Measurements from ENCODE around the gene SCUBE3. TPM values are rescaled to one million over a fixed set of nuclear protein-coding genes. Genes with fewer than 3 reads are reported as not detected.

The SCUBE3 gene
- total and polyA plus RNA-seq, 3 experiments from 2014 or later = 0.07 to 0.18 (median 0.07) TPM

GRCh38 chr6:35238843-35239289 is 25.1 kb downstream of the SCUBE3 start:
- ChIA-PET POLR2A (no interaction called here), CTCF (interaction anchor here (3.2 to 4.3 kb wide), 2 partner anchors 8 to 93 kb away, joined by 19 to 26 read pairs; no protein-coding TSS in a partner anchor)
- Mint-ChIP-seq H3K27me3 (peaks cover 0 to 2% of the 10 kb centered on the region in 2 donors), H3K36me3 (peaks cover 4 to 5% (median 4%) of the 10 kb centered on the region in 3 donors), H3K4me1 (peaks cover 3 to 5% (median 3%) of the 10 kb centered on the region in 3 donors), H3K9me3 (no peaks in the 10 kb centered on the region), H3K4me3 (no peak overlapping the region), H3K27ac (no peak overlapping the region)
- H3K4me1 ChIP-seq (ENCODE audit: insufficient read depth, low read length) = no peaks in the 10 kb centered on the region
- H3K27me3 ChIP-seq (ENCODE audit: insufficient read depth, low read length, poor library complexity, severe bottlenecking) = no peaks in the 10 kb centered on the region
- no peak overlapping the region for H3K4me3 ChIP-seq (ENCODE audit: low read length)
- no peaks in the 10 kb centered on the region for H3K9me3 ChIP-seq (ENCODE audit: low read length)
- no peak overlapping the region for H3K27ac ChIP-seq (ENCODE audit: low read depth, low read length)
- no peak for DNase-seq
- H3K36me3 ChIP-seq (ENCODE audit: insufficient read depth, low read length) = no peaks in the 10 kb centered on the region

- Mint-ChIP-seq H3K4me1 (peaks cover 3 to 5% (median 3%) of the 10 kb centered on the region in 3 donors), H3K27ac (peak overlapping the region in 2 of 8 donors; percentile 6 to 23), H3K9me3 (no peaks in the 10 kb centered on the region), H3K27me3 (peaks cover 0 to 2% of the 10 kb centered on the region in 2 donors), H3K4me3 (no peak overlapping the region), H3K36me3 (peaks cover 4 to 12% (median 8%) of the 10 kb centered on the region in 3 donors)
- Histone ChIP-seq H3K36me3 (ENCODE audit: insufficient read depth, low read length) (no peaks in the 10 kb centered on the region), H3K4me1 (ENCODE audit: insufficient read depth, low read length) (no peaks in the 10 kb centered on the region), H3K27ac (ENCODE audit: low read depth, low read length) (no peak overlapping the region), H3K9me3 (ENCODE audit: low read length) (no peaks in the 10 kb centered on the region), H3K4me3 (ENCODE audit: low read length) (no peak overlapping the region), H3K27me3 (ENCODE audit: insufficient read depth, low read length, poor library complexity, severe bottlenecking) (no peaks in the 10 kb centered on the region)
- no peak for DNase-seq
- CTCF ChIA-PET = interaction anchor here (1.9 to 4.3 kb wide), 4 partner anchors 9 to 253 kb away, joined by 5 to 26 read pairs (median 16); no protein-coding TSS in a partner anchor
- POLR2A ChIA-PET = no interaction called here
These were observed 25.8 kb downstream of the SCUBE3 start for GRCh38 chr6:35239581-35239980.

- POLR2A ChIA-PET = no interaction called here
- H3K36me3 Mint-ChIP-seq = peaks cover 7 to 27% (median 9%) of the 10 kb centered on the region in 3 donors
- CTCF ChIA-PET = interaction anchor here (0.9 to 4.3 kb wide), 20 partner anchors 9 to 781 kb away, joined by 3 to 26 read pairs (median 4); partner anchors contain the start of gene ZNF76
These were observed 27.4 kb downstream of the SCUBE3 start for GRCh38 chr6:35240838-35241801.

GRCh38 chr6:35242486-35242885 is 28.7 kb downstream of the SCUBE3 start:
- Mint-ChIP-seq H3K9me3 (no peaks in the 10 kb centered on the region), H3K4me1 (peaks cover 2 to 5% (median 3%) of the 10 kb centered on the region in 3 donors), H3K36me3 (peaks cover 7 to 28% (median 8%) of the 10 kb centered on the region in 3 donors), H3K4me3 (no peak overlapping the region), H3K27ac (peak overlapping the region in 1 of 8 donors; percentile 50), H3K27me3 (peaks cover 0 to 2% of the 10 kb centered on the region in 2 donors)
- H3K9me3 ChIP-seq (ENCODE audit: low read length) = no peaks in the 10 kb centered on the region
- H3K27ac ChIP-seq (ENCODE audit: low read depth, low read length) = no peak overlapping the region
- ChIA-PET POLR2A (no interaction called here), CTCF (interaction anchor here (0.7 to 4.3 kb wide), 6 partner anchors 8 to 783 kb away, joined by 3 to 26 read pairs (median 10); no protein-coding TSS in a partner anchor)
- H3K36me3 ChIP-seq (ENCODE audit: insufficient read depth, low read length) = no peaks in the 10 kb centered on the region
- no peak overlapping the region for H3K4me3 ChIP-seq (ENCODE audit: low read length)
- DNase-seq = no peak
- no peaks in the 10 kb centered on the region for H3K27me3 ChIP-seq (ENCODE audit: insufficient read depth, low read length, poor library complexity, severe bottlenecking)
- H3K4me1 ChIP-seq (ENCODE audit: insufficient read depth, low read length) = no peaks in the 10 kb centered on the region

More at GRCh38 chr6:35240838-35241801, 27.4 kb downstream of the SCUBE3 start:
- Mint-ChIP-seq H3K9me3 (no peaks in the 10 kb centered on the region), H3K4me3 (no peak overlapping the region), H3K4me1 (peaks cover 3 to 5% (median 3%) of the 10 kb centered on the region in 3 donors), H3K27me3 (peaks cover 0 to 2% of the 10 kb centered on the region in 2 donors), H3K27ac (peak overlapping the region in 2 of 8 donors; percentile 78 to 90)
- Histone ChIP-seq H3K4me1 (ENCODE audit: insufficient read depth, low read length) (no peaks in the 10 kb centered on the region), H3K9me3 (ENCODE audit: low read length) (no peaks in the 10 kb centered on the region), H3K27me3 (ENCODE audit: insufficient read depth, low read length, poor library complexity, severe bottlenecking) (no peaks in the 10 kb centered on the region), H3K4me3 (ENCODE audit: low read length) (no peak overlapping the region), H3K36me3 (ENCODE audit: insufficient read depth, low read length) (no peaks in the 10 kb centered on the region), H3K27ac (ENCODE audit: low read depth, low read length) (no peak overlapping the region)
- DNase-seq = peak; percentile 49 to 78 (median 54)

GRCh38 chr6:35242906-35243305 is 29.1 kb downstream of the SCUBE3 start:
- H3K27ac Mint-ChIP-seq = no peak overlapping the region
- CTCF ChIA-PET = interaction anchor here (1.7 to 4.3 kb wide), 2 partner anchors 97 to 256 kb away, joined by 4 to 19 read pairs; no protein-coding TSS in a partner anchor
- Histone ChIP-seq H3K9me3 (ENCODE audit: low read length) (no peaks in the 10 kb centered on the region), H3K27ac (ENCODE audit: low read depth, low read length) (no peak overlapping the region), H3K36me3 (ENCODE audit: insufficient read depth, low read length) (no peaks in the 10 kb centered on the region), H3K27me3 (ENCODE audit: insufficient read depth, low read length, poor library complexity, severe bottlenecking) (no peaks in the 10 kb centered on the region), H3K4me3 (ENCODE audit: low read length) (no peak overlapping the region), H3K4me1 (ENCODE audit: insufficient read depth, low read length) (peaks cover 3% of the 10 kb centered on the region)
- no peak for DNase-seq
- peaks cover 0 to 2% of the 10 kb centered on the region in 2 donors for H3K27me3 Mint-ChIP-seq
- H3K36me3 Mint-ChIP-seq = peaks cover 7 to 28% (median 8%) of the 10 kb centered on the region in 3 donors
- H3K4me3 Mint-ChIP-seq = no peak overlapping the region
- peaks cover 4 to 7% (median 5%) of the 10 kb centered on the region in 3 donors for H3K4me1 Mint-ChIP-seq
- POLR2A ChIA-PET = no interaction called here
- H3K9me3 Mint-ChIP-seq = no peaks in the 10 kb centered on the region

GRCh38 chr6:35243386-35243958 is 29.7 kb downstream of the SCUBE3 start:
- POLR2A ChIA-PET = no interaction called here

GRCh38 chr6:35244551-35244950 is 30.8 kb downstream of the SCUBE3 start:
- H3K4me3 Mint-ChIP-seq = no peak overlapping the region
- CTCF ChIA-PET = interaction anchor here (1.5 kb wide), 1 partner anchor 20 kb away, joined by 4 read pairs; no protein-coding TSS in a partner anchor
- H3K27ac Mint-ChIP-seq = no peak overlapping the region
- H3K36me3 Mint-ChIP-seq = peaks cover 7 to 28% (median 8%) of the 10 kb centered on the region in 3 donors
- H3K4me1 Mint-ChIP-seq = peaks cover 5 to 13% (median 6%) of the 10 kb centered on the region in 3 donors
- Histone ChIP-seq H3K4me1 (ENCODE audit: insufficient read depth, low read length) (peaks cover 8% of the 10 kb centered on the region), H3K27ac (ENCODE audit: low read depth, low read length) (no peak overlapping the region), H3K36me3 (ENCODE audit: insufficient read depth, low read length) (no peaks in the 10 kb centered on the region), H3K27me3 (ENCODE audit: insufficient read depth, low read length, poor library complexity, severe bottlenecking) (no peaks in the 10 kb centered on the region), H3K9me3 (ENCODE audit: low read length) (no peaks in the 10 kb centered on the region), H3K4me3 (ENCODE audit: low read length) (no peak overlapping the region)
- peaks cover 0 to 2% of the 10 kb centered on the region in 2 donors for H3K27me3 Mint-ChIP-seq
- POLR2A ChIA-PET = no interaction called here
- DNase-seq = no peak
- H3K9me3 Mint-ChIP-seq = no peaks in the 10 kb centered on the region

More at GRCh38 chr6:35243386-35243958, 29.7 kb downstream of the SCUBE3 start:
- Mint-ChIP-seq H3K27ac (no peak overlapping the region), H3K27me3 (peaks cover 0 to 2% of the 10 kb centered on the region in 2 donors), H3K4me3 (no peak overlapping the region), H3K4me1 (peaks cover 5 to 10% (median 6%) of the 10 kb centered on the region in 3 donors), H3K9me3 (no peaks in the 10 kb centered on the region), H3K36me3 (peaks cover 7 to 28% (median 8%) of the 10 kb centered on the region in 3 donors)
- no peaks in the 10 kb centered on the region for H3K27me3 ChIP-seq (ENCODE audit: insufficient read depth, low read length, poor library complexity, severe bottlenecking)
- no peak for DNase-seq
- no peaks in the 10 kb centered on the region for H3K9me3 ChIP-seq (ENCODE audit: low read length)
- no peak overlapping the region for H3K27ac ChIP-seq (ENCODE audit: low read depth, low read length)
- CTCF ChIA-PET = interaction anchor here (1.7 kb wide), 1 partner anchor 256 kb away, joined by 4 read pairs; no protein-coding TSS in a partner anchor
- H3K4me3 ChIP-seq (ENCODE audit: low read length) = no peak overlapping the region
- H3K4me1 ChIP-seq (ENCODE audit: insufficient read depth, low read length) = peaks cover 8% of the 10 kb centered on the region
- no peaks in the 10 kb centered on the region for H3K36me3 ChIP-seq (ENCODE audit: insufficient read depth, low read length)

All from CD8-positive, alpha-beta memory T cell (primary cell).